ENCODE measurements around the gene SH3YL1. TPM values are rescaled to one million over a fixed set of nuclear protein-coding genes. Genes with fewer than 3 reads are reported as not detected.

SH3YL1 gene
- polyA plus RNA-seq (2013, experiment 1 of 2), result 9.7 TPM
- 9.4 TPM for polyA plus RNA-seq (2013, experiment 2 of 2)

GRCh38 chr2:263774-264492, at the start of gene SH3YL1:
TSS of gene SH3YL1 (minus strand) at chr2:264032. CDS start at chr2:263984, 48 bp downstream.
- H3K27ac ChIP-seq (ENCODE audit: low read depth, low read length), result peak within 1 kb of the TSS; percentile 28
- peak; percentile 53 for DNase-seq

DNA sequence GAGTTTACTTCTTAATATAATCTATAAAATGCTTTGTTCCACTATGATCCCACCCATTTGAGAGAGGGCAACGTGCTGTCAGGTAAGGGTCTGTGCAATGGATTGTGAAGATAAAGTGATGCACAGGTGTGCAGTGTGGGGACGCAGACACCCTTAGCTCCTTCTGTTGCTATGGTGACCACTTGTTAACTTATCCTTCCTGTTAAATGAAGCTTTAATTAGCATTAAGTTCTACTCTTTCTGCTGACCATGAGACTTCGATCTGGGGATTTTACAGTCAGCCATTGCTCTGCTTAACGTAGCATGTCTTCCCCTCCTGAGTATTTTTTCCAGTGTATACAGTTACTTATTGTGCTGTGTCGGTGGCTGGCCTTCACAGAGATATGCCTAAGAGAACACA, 47.2 kb upstream of the SH3YL1 start:
- no peaks in the 10 kb centered on the region for H3K27me3 ChIP-seq (ENCODE audit: insufficient read depth, low read length, poor library complexity)
- no peaks in the 10 kb centered on the region for H3K79me1 ChIP-seq (ENCODE audit: low read length)
- H3K79me2 ChIP-seq (ENCODE audit: control insufficient read depth, insufficient read depth, low read length), result no peaks in the 10 kb centered on the region
- no peak overlapping the region for H3K9ac ChIP-seq (ENCODE audit: low read length)
- peaks cover 2% of the 10 kb centered on the region for H3K4me1 ChIP-seq (ENCODE audit: control insufficient read depth, low read depth, low read length)
- no peak overlapping the region for H4K5ac ChIP-seq (ENCODE audit: low read length)
- DNase-seq, result no peak
- H3K36me3 ChIP-seq (ENCODE audit: control insufficient read depth, insufficient read depth, low read length), result no peaks in the 10 kb centered on the region
- no peak overlapping the region for H3K18ac ChIP-seq (ENCODE audit: low read length)
- H2BK120ac ChIP-seq (ENCODE audit: low read depth, low read length), result no peak overlapping the region
- WGBS (ENCODE audit: extremely low coverage, insufficient coverage, low lambda C conversion rate), result no CpG with 5 or more reads among the region's 5 CpGs
- H2AK5ac ChIP-seq (ENCODE audit: low read length), result no peak overlapping the region
- no peak overlapping the region for H2BK15ac ChIP-seq (replicated peaks; ENCODE audit: low read depth)
- no peak overlapping the region for H3K4me2 ChIP-seq (ENCODE audit: low read length)
- H3K27ac ChIP-seq (ENCODE audit: low read depth, low read length), result no peak overlapping the region
- H2BK5ac ChIP-seq (ENCODE audit: low read length), result no peak overlapping the region
- no peak overlapping the region for H3K4ac ChIP-seq (ENCODE audit: low read depth, low read length)
- H4K8ac ChIP-seq (ENCODE audit: low read depth, low read length), result no peak overlapping the region
- no peak overlapping the region for H3K4me3 ChIP-seq (ENCODE audit: low read length)
- H3K56ac ChIP-seq (ENCODE audit: low read length), result no peak overlapping the region
- H3K23ac ChIP-seq (ENCODE audit: low read length), result no peak overlapping the region

More at GRCh38 chr2:263774-264492, at the start of gene SH3YL1:
- Histone ChIP-seq H3K36me3 (ENCODE audit: control insufficient read depth, insufficient read depth, low read length) (no peaks in the 10 kb centered on the region), H3K79me1 (ENCODE audit: low read length) (peaks cover 3% of the 10 kb centered on the region), H4K5ac (ENCODE audit: low read length) (no peak within 1 kb of the TSS), H3K4me3 (ENCODE audit: low read length) (peak within 1 kb of the TSS; percentile 96), H2AK5ac (ENCODE audit: low read length) (no peak within 1 kb of the TSS), H3K27me3 (ENCODE audit: insufficient read depth, low read length, poor library complexity) (no peaks in the 10 kb centered on the region), H3K23ac (ENCODE audit: low read length) (peak within 1 kb of the TSS; percentile 11), H3K9ac (ENCODE audit: low read length) (peak within 1 kb of the TSS; percentile 96), H3K4ac (ENCODE audit: low read depth, low read length) (peak within 1 kb of the TSS; percentile 65), H2BK120ac (ENCODE audit: low read depth, low read length) (no peak within 1 kb of the TSS), H3K18ac (ENCODE audit: low read length) (peak within 1 kb of the TSS; percentile 25), H3K4me2 (ENCODE audit: low read length) (peak within 1 kb of the TSS; percentile 89), H3K4me1 (ENCODE audit: control insufficient read depth, low read depth, low read length) (peaks cover 1% of the 10 kb centered on the region), H3K79me2 (ENCODE audit: control insufficient read depth, insufficient read depth, low read length) (peaks cover 38% of the 10 kb centered on the region), H4K8ac (ENCODE audit: low read depth, low read length) (peak within 1 kb of the TSS; percentile 60), H2BK15ac (replicated peaks; ENCODE audit: low read depth) (no peak within 1 kb of the TSS), H3K56ac (ENCODE audit: low read length) (peak within 1 kb of the TSS; percentile 99), H2BK5ac (ENCODE audit: low read length) (peak within 1 kb of the TSS; percentile 77)
- WGBS (ENCODE audit: extremely low coverage, insufficient coverage, low lambda C conversion rate), result no CpG with 5 or more reads among the region's 77 CpGs

GRCh38 chr2:309954-310510, 46.2 kb upstream of the SH3YL1 start:
- H4K8ac ChIP-seq (ENCODE audit: low read depth, low read length), result no peak overlapping the region
- no peak overlapping the region for H2BK120ac ChIP-seq (ENCODE audit: low read depth, low read length)
- H3K9ac ChIP-seq (ENCODE audit: low read length), result no peak overlapping the region
- H3K23ac ChIP-seq (ENCODE audit: low read length), result no peak overlapping the region
- H3K27me3 ChIP-seq (ENCODE audit: insufficient read depth, low read length, poor library complexity), result no peaks in the 10 kb centered on the region
- H4K5ac ChIP-seq (ENCODE audit: low read length), result no peak overlapping the region
- H3K4me3 ChIP-seq (ENCODE audit: low read length), result no peak overlapping the region
- no peaks in the 10 kb centered on the region for H3K79me1 ChIP-seq (ENCODE audit: low read length)
- H3K4me2 ChIP-seq (ENCODE audit: low read length), result no peak overlapping the region
- no peak for DNase-seq
- no peaks in the 10 kb centered on the region for H3K79me2 ChIP-seq (ENCODE audit: control insufficient read depth, insufficient read depth, low read length)
- no CpG with 5 or more reads among the region's 10 CpGs for WGBS (ENCODE audit: extremely low coverage, insufficient coverage, low lambda C conversion rate)
- no peak overlapping the region for H3K18ac ChIP-seq (ENCODE audit: low read length)
- H3K56ac ChIP-seq (ENCODE audit: low read length), result no peak overlapping the region
- H3K4me1 ChIP-seq (ENCODE audit: control insufficient read depth, low read depth, low read length), result peaks cover 2% of the 10 kb centered on the region
- no peak overlapping the region for H2BK15ac ChIP-seq (replicated peaks; ENCODE audit: low read depth)
- H3K27ac ChIP-seq (ENCODE audit: low read depth, low read length), result no peak overlapping the region
- H2BK5ac ChIP-seq (ENCODE audit: low read length), result no peak overlapping the region
- no peak overlapping the region for H2AK5ac ChIP-seq (ENCODE audit: low read length)
- H3K4ac ChIP-seq (ENCODE audit: low read depth, low read length), result no peak overlapping the region
- no peaks in the 10 kb centered on the region for H3K36me3 ChIP-seq (ENCODE audit: control insufficient read depth, insufficient read depth, low read length)

DNA sequence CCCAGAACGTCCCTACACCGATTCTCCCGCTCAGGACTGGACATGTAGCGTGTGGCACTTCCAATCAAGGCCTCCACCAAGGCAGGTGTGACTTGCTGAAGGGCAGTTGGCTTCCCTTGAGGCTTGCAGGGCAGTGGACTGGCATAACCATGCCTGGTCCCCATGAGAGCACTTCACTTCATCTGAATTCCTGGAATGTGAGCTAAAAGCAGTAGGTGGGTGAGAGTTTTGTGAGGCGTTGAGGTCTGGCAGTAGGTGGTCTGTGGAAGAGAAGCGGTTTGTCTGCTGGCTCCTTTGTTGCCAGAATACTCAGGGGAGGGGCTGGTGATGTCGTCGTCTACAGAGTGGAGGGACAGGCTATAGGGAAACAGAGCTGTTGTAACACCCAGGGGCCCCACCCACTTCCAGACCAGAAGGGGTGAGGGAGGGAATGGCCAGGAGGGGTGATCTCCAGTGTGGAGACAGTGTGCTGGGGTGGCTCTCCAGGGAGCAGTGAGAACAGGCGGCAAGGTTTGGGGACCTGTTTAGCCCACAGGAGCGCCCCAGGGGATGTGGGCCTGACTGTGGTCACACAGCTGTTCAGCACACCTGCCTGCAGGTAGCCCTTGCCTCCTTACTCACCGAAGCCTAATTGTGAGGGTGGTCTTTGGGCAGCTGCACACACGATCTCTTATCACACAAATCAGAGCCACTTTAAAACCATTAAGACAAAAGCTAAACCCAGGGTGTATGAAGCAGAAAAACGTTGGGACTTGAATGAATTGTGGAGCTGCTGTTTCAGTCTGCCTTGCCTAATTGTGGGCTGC, 45.5 kb upstream of the SH3YL1 start:
- no peaks in the 10 kb centered on the region for H3K36me3 ChIP-seq (ENCODE audit: control insufficient read depth, insufficient read depth, low read length)
- no peak overlapping the region for H3K23ac ChIP-seq (ENCODE audit: low read length)
- H2AK5ac ChIP-seq (ENCODE audit: low read length), result no peak overlapping the region
- no CpG with 5 or more reads among the region's 13 CpGs for WGBS (ENCODE audit: extremely low coverage, insufficient coverage, low lambda C conversion rate)
- H2BK5ac ChIP-seq (ENCODE audit: low read length), result no peak overlapping the region
- peak overlapping the region; percentile 28 for H3K56ac ChIP-seq (ENCODE audit: low read length)
- no peaks in the 10 kb centered on the region for H3K79me1 ChIP-seq (ENCODE audit: low read length)
- no peaks in the 10 kb centered on the region for H3K27me3 ChIP-seq (ENCODE audit: insufficient read depth, low read length, poor library complexity)
- H3K4me2 ChIP-seq (ENCODE audit: low read length), result no peak overlapping the region
- H2BK120ac ChIP-seq (ENCODE audit: low read depth, low read length), result no peak overlapping the region
- H3K9ac ChIP-seq (ENCODE audit: low read length), result no peak overlapping the region
- H3K18ac ChIP-seq (ENCODE audit: low read length), result no peak overlapping the region
- H3K79me2 ChIP-seq (ENCODE audit: control insufficient read depth, insufficient read depth, low read length), result no peaks in the 10 kb centered on the region
- DNase-seq, result peak; percentile 89
- no peak overlapping the region for H4K8ac ChIP-seq (ENCODE audit: low read depth, low read length)
- no peak overlapping the region for H3K4me3 ChIP-seq (ENCODE audit: low read length)
- no peak overlapping the region for H3K27ac ChIP-seq (ENCODE audit: low read depth, low read length)
- H3K4ac ChIP-seq (ENCODE audit: low read depth, low read length), result no peak overlapping the region
- no peak overlapping the region for H2BK15ac ChIP-seq (replicated peaks; ENCODE audit: low read depth)
- no peak overlapping the region for H4K5ac ChIP-seq (ENCODE audit: low read length)
- H3K4me1 ChIP-seq (ENCODE audit: control insufficient read depth, low read depth, low read length), result peaks cover 2% of the 10 kb centered on the region

GRCh38 chr2:305366-305765, 41.5 kb upstream of the SH3YL1 start:
- WGBS (ENCODE audit: extremely low coverage, insufficient coverage, low lambda C conversion rate), result no CpG with 5 or more reads among the region's 9 CpGs
- Histone ChIP-seq H3K79me2 (ENCODE audit: control insufficient read depth, insufficient read depth, low read length) (no peaks in the 10 kb centered on the region), H3K4me3 (ENCODE audit: low read length) (no peak overlapping the region), H3K23ac (ENCODE audit: low read length) (no peak overlapping the region), H4K8ac (ENCODE audit: low read depth, low read length) (no peak overlapping the region), H4K5ac (ENCODE audit: low read length) (no peak overlapping the region), H3K56ac (ENCODE audit: low read length) (no peak overlapping the region), H2BK120ac (ENCODE audit: low read depth, low read length) (no peak overlapping the region), H2BK15ac (replicated peaks; ENCODE audit: low read depth) (no peak overlapping the region), H3K27me3 (ENCODE audit: insufficient read depth, low read length, poor library complexity) (no peaks in the 10 kb centered on the region), H3K79me1 (ENCODE audit: low read length) (no peaks in the 10 kb centered on the region), H3K4me2 (ENCODE audit: low read length) (no peak overlapping the region), H3K27ac (ENCODE audit: low read depth, low read length) (no peak overlapping the region), H3K4ac (ENCODE audit: low read depth, low read length) (no peak overlapping the region), H3K9ac (ENCODE audit: low read length) (no peak overlapping the region), H3K4me1 (ENCODE audit: control insufficient read depth, low read depth, low read length) (peaks cover 2% of the 10 kb centered on the region), H2BK5ac (ENCODE audit: low read length) (no peak overlapping the region), H2AK5ac (ENCODE audit: low read length) (no peak overlapping the region), H3K18ac (ENCODE audit: low read length) (no peak overlapping the region), H3K36me3 (ENCODE audit: control insufficient read depth, insufficient read depth, low read length) (no peaks in the 10 kb centered on the region)
- DNase-seq, result no peak
